ENCODE results near the gene FBLN2. TPM values are rescaled to one million over a fixed set of nuclear protein-coding genes. Genes with fewer than 3 reads are reported as not detected.
A peak's percentile ranks its signal among the peaks of the same experiment; 100 is the strongest.

Gene FBLN2
- total and polyA plus RNA-seq, 2 of the 13 experiments (the other 11 are each of a cell fraction or from before 2014, with no cell fraction given) = not detected

DNA sequence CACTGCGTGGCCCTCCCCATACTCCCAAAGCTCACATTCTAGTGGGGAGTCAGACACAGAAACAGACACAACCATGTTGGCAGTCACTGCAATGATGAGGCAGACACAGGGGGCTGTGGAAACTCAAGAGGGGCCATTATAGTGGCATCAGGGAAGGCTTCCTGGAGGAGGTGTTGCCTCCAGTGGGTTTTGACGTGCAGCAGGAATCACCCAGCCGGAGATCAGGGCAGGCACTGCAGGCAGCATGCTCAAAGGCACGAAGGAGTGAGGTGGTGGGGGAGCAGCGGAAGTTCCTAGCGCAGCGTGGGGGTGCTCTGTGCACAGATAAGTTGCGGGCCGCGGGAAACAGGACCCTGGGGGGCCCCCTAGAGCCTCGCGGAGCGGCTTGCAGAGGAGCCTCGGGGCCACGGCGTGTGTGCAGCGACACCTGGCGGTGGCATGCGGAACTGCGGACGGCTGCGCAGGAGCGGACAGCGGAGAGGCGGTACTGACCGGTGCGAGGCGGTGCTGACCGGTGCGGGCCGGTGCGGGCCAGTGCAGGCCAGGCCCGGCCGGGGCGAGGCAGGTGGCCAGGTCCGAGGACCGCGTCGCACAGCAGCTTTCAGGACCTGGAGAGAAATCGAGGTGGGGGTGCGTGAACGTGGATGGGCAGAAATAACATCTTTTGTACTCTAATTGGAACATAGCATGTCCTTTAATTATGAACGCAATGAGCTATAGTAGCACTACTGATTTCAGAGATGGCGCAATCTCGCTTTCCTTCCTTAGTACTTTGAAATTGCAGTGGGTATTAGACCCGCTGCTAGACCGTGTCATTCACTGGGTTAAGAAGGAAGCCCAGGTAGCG, 101.5 kb downstream of the FBLN2 start (continued):
- TF ChIP-seq ZNF687 (CRISPR knock-in tag; IDR thresholded peaks at IDR 0.05) (peak; percentile 80), THAP9 (CRISPR knock-in tag; IDR thresholded peaks at IDR 0.05; ENCODE audit: borderline replicate concordance) (peak; percentile 50; the same call in 1 of the 2 replicates), MIXL1 (CRISPR knock-in tag; IDR thresholded peaks at IDR 0.05) (peak; percentile 67), ZNF180 (CRISPR knock-in tag; IDR thresholded peaks at IDR 0.05; ENCODE audit: borderline replicate concordance, low read depth) (no peak), AKNA (CRISPR knock-in tag; IDR thresholded peaks at IDR 0.05; ENCODE audit: borderline replicate concordance) (no peak), CREB3 (CRISPR knock-in tag; IDR thresholded peaks at IDR 0.05) (no peak), NR0B2 (CRISPR knock-in tag; IDR thresholded peaks at IDR 0.05) (0 out of 2 replicates have a peak, but pooled peaks have one; percentile 56), ZMYM3 (CRISPR knock-in tag; IDR thresholded peaks at IDR 0.05) (peak; percentile 98), KDM3A (CRISPR knock-in tag; IDR thresholded peaks at IDR 0.05; ENCODE audit: low read depth) (peak; percentile 90), HIC2 (CRISPR knock-in tag; IDR thresholded peaks at IDR 0.05; ENCODE audit: low read depth) (peak; percentile 49; the same call in 1 of the 2 replicates), FOSL2 (CRISPR knock-in tag; IDR thresholded peaks at IDR 0.05) (0 out of 2 replicates have a peak, but pooled peaks have one; percentile 31)

Data from HepG2 (cell line).